ENCODE results near the gene OR52W1. TPM values are rescaled to one million over a fixed set of nuclear protein-coding genes. Genes with fewer than 3 reads are reported as not detected.

Gene OR52W1
- total RNA-seq, 3 donors from 2014 or later: not detected

GRCh38 chr11:6175440-6175839 lies 23.6 kb upstream of the OR52W1 start:
- H3K4me1 ChIP-seq (ENCODE audit: low read depth): no peaks in the 10 kb centered on the region
- H3K9me3 ChIP-seq: no peaks in the 10 kb centered on the region
- no peak for DNase-seq
- intact Hi-C loops (cut with DNase I, micrococcal nuclease): no loop called here
- TF ChIP-seq CTCF (IDR thresholded peaks at IDR 0.05): no peak
- ATAC-seq: no peak
- no peak overlapping the region for H3K4me3 ChIP-seq
- H3K36me3 ChIP-seq (ENCODE audit: low read depth): no peaks in the 10 kb centered on the region

GRCh38 chr11:6191742-6192141 lies 7.3 kb upstream of the OR52W1 start:
- intact Hi-C loops (cut with DNase I, micrococcal nuclease): no loop called here
- H3K36me3 ChIP-seq (ENCODE audit: low read depth): no peaks in the 10 kb centered on the region

GRCh38 chr11:6194065-6194581 lies 4.9 kb upstream of the OR52W1 start:
- H3K36me3 ChIP-seq (ENCODE audit: low read depth): no peaks in the 10 kb centered on the region
- intact Hi-C loops (cut with DNase I, micrococcal nuclease): no loop called here
- TF ChIP-seq CTCF (IDR thresholded peaks at IDR 0.05): no peak
- DNase-seq (no peak), ATAC-seq (no peak)
- no peaks in the 10 kb centered on the region for H3K9me3 ChIP-seq
- no peaks in the 10 kb centered on the region for H3K4me1 ChIP-seq (ENCODE audit: low read depth)
- H3K4me3 ChIP-seq: no peak overlapping the region

More at GRCh38 chr11:6191742-6192141, 7.3 kb upstream of the OR52W1 start:
- ATAC-seq (no peak), DNase-seq (no peak)
- H3K4me1 ChIP-seq (ENCODE audit: low read depth): no peaks in the 10 kb centered on the region
- H3K9me3 ChIP-seq: no peaks in the 10 kb centered on the region
- no peak for TF ChIP-seq CTCF (IDR thresholded peaks at IDR 0.05)
- H3K4me3 ChIP-seq: no peak overlapping the region

- no peak for TF ChIP-seq CTCF (IDR thresholded peaks at IDR 0.05)
- Histone ChIP-seq H3K4me1 (ENCODE audit: low read depth) (no peaks in the 10 kb centered on the region), H3K36me3 (ENCODE audit: low read depth) (no peaks in the 10 kb centered on the region), H3K9me3 (no peaks in the 10 kb centered on the region), H3K4me3 (no peak overlapping the region)
- intact Hi-C loops (cut with DNase I, micrococcal nuclease): no loop called here
- ATAC-seq: no peak
- no peak for DNase-seq
These were observed 2.6 kb upstream of the OR52W1 start for GRCh38 chr11:6196396-6196795.

- intact Hi-C loops (cut with DNase I, micrococcal nuclease): no loop called here
- no peak for ATAC-seq
- Histone ChIP-seq H3K4me1 (ENCODE audit: low read depth) (no peaks in the 10 kb centered on the region), H3K4me3 (no peak overlapping the region), H3K36me3 (ENCODE audit: low read depth) (no peaks in the 10 kb centered on the region), H3K9me3 (no peaks in the 10 kb centered on the region)
- no peak for DNase-seq
- TF ChIP-seq CTCF (IDR thresholded peaks at IDR 0.05): no peak
These were observed 1.4 kb upstream of the OR52W1 start for GRCh38 chr11:6197466-6198200.

All from mucosa of descending colon (tissue), 3 donors.